Thyroid gland (tissue), 4 donors: ENCODE data around the gene LILRA2. TPM values are rescaled to one million over a fixed set of nuclear protein-coding genes. Genes with fewer than 3 reads are reported as not detected.
"Not testable (repeated sequence)": the region's sequence is repeated elsewhere in the genome, so short reads cannot be mapped to it uniquely, and the experiment has no call there.

Experiments
- DNase-seq, 2 donors: peaks; one replicate each; pipeline ENCODE4 v3.0.0-alpha.2; 2019
- H3K27ac ChIP-seq, 3 donors: fragments of 200-600 bp; sonication (generic); 1 replicate in 2 of 3; 2 replicates in 1 of 3; pipeline ENCODE4 v1.5.1; 2016 to 2019; ENCODE audit warnings: mild to moderate bottlenecking in 1 of 3, moderate library complexity in 1 of 3
- H3K27me3 ChIP-seq: fragments of 200-600 bp; sonication (generic); one replicate; pipeline ENCODE4 v1.5.1; 2019
- H3K36me3 ChIP-seq, 2 donors: fragments of 200-600 bp; sonication (generic); one replicate each; pipeline ENCODE4 v1.5.1; 2016 to 2019
- H3K4me1 ChIP-seq, 2 donors: fragments of 200-600 bp; sonication (generic); one replicate each; pipeline ENCODE4 v1.5.1; 2017 to 2019
- H3K4me3 ChIP-seq, 3 donors: fragments of 200-600 bp; sonication (generic); replicated peaks in 1 of 3; 1 replicate in 2 of 3; 2 replicates in 1 of 3; pipeline ENCODE4 v1.5.1; 2016; ENCODE audit warnings: mild to moderate bottlenecking in 1 of 3
- H3K9me3 ChIP-seq: fragments of 200-600 bp; sonication (generic); one replicate; pipeline ENCODE4 v1.5.1; 2017
- POLR2A ChIP-seq, 2 donors: fragments of 450-650 bp; IDR thresholded peaks; one replicate each; pipeline ENCODE4 v1.6.1; 2017; ENCODE audit warnings: antibody characterized with exemption in 2 of 2, mild to moderate bottlenecking in 2 of 2, moderate library complexity in 1 of 2
- WGBS, 2 donors: methylation state at CpG; one replicate each; pipeline ENCODE4 v1.1.5; 2017; 5-methylcytosine and 5-hydroxymethylcytosine counted together
- intact Hi-C: fragments of 100-400 bp; cut with DNase I; formaldehyde crosslinking; loops from one replicate; pipeline ENCODE4 v1.15.1; 2023
- total RNA-seq, 4 donors: library from RNA; depleted of rRNA; stranded (reverse); fragments of >200 nt; gene quantifications; one replicate each; pipeline ENCODE4 v1.2.3, GENCODE V29; 2016
- TF ChIP-seq, protein P1 (sequence below), 6 experiments: fragments of 200-600 bp in 3 of 6; fragments of 450-650 bp in 3 of 6; sonication (generic) in 3 of 6; IDR thresholded peaks; one replicate each; pipeline ENCODE4 v1.5.1; 2016 to 2019; ENCODE audit warnings: antibody characterized with exemption in 6 of 6, mild to moderate bottlenecking in 2 of 6, inconsistent platforms in 1 of 6, moderate library complexity in 1 of 6

Gene LILRA2
- total RNA-seq, 4 donors from 2014 or later = 0.24 to 1.4 (median 0.83) TPM

DNA sequence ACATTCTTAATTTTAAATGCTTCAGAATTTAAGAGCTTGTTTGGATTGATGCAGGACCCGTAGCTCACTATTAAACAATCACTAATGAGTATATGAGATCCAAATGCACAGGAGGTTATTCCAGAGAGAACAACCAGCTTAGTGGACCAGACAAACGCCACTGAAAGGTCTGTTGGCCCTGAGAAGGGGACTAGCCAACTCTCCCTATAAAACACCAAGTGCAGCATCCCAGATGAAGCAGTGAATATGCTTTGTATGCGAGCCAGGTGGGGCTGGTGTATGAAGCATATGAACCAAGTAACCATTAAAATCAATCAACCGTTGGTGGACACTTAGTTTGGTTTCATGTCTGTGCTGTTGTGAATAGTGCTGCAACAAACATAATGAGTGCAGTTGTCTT, 46.9 kb downstream of the LILRA2 start:
- Histone ChIP-seq H3K27ac (no peak overlapping the region), H3K4me1 (no peaks in the 10 kb centered on the region), H3K9me3 (no peaks in the 10 kb centered on the region), H3K4me3 (no peak overlapping the region), H3K27me3 (no peaks in the 10 kb centered on the region), H3K36me3 (no peaks in the 10 kb centered on the region)
- intact Hi-C loops = no loop called here
- DNase-seq = no peak
- no peak for TF ChIP-seq POLR2A (IDR thresholded peaks at IDR 0.05)
- TF ChIP-seq, protein P1, sequence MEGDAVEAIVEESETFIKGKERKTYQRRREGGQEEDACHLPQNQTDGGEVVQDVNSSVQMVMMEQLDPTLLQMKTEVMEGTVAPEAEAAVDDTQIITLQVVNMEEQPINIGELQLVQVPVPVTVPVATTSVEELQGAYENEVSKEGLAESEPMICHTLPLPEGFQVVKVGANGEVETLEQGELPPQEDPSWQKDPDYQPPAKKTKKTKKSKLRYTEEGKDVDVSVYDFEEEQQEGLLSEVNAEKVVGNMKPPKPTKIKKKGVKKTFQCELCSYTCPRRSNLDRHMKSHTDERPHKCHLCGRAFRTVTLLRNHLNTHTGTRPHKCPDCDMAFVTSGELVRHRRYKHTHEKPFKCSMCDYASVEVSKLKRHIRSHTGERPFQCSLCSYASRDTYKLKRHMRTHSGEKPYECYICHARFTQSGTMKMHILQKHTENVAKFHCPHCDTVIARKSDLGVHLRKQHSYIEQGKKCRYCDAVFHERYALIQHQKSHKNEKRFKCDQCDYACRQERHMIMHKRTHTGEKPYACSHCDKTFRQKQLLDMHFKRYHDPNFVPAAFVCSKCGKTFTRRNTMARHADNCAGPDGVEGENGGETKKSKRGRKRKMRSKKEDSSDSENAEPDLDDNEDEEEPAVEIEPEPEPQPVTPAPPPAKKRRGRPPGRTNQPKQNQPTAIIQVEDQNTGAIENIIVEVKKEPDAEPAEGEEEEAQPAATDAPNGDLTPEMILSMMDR (IDR thresholded peaks at IDR 0.05) = no peak
- WGBS, 2 donors = 72 to 74% methylated on average over 4 of the region's 4 CpGs

- no peak for TF ChIP-seq POLR2A (IDR thresholded peaks at IDR 0.05)
- TF ChIP-seq, protein P1 (IDR thresholded peaks at IDR 0.05) = no peak
- DNase-seq = no peak
- WGBS, 2 donors = 56 to 66% methylated on average over 4 of the region's 4 CpGs
- Histone ChIP-seq H3K27me3 (no peaks in the 10 kb centered on the region), H3K9me3 (no peaks in the 10 kb centered on the region), H3K27ac (no peak overlapping the region), H3K4me3 (no peak overlapping the region), H3K36me3 (no peaks in the 10 kb centered on the region), H3K4me1 (no peaks in the 10 kb centered on the region)
- intact Hi-C loops = no loop called here
Measured at GRCh38 chr19:54622431-54622830, 48.8 kb downstream of the LILRA2 start.

- H3K9me3 ChIP-seq, H3K27me3 ChIP-seq, H3K4me3 ChIP-seq, H3K27ac ChIP-seq, DNase-seq, H3K4me1 ChIP-seq, intact Hi-C loops, H3K36me3 ChIP-seq: not testable (repeated sequence)
- 66% methylated on average over 4 of the region's 10 CpGs; no CpG with 5 or more reads in 1 of the 2 donors for WGBS, 2 donors
Measured at GRCh38 chr19:54624234-54624633, 50.6 kb downstream of the LILRA2 start.

DNA sequence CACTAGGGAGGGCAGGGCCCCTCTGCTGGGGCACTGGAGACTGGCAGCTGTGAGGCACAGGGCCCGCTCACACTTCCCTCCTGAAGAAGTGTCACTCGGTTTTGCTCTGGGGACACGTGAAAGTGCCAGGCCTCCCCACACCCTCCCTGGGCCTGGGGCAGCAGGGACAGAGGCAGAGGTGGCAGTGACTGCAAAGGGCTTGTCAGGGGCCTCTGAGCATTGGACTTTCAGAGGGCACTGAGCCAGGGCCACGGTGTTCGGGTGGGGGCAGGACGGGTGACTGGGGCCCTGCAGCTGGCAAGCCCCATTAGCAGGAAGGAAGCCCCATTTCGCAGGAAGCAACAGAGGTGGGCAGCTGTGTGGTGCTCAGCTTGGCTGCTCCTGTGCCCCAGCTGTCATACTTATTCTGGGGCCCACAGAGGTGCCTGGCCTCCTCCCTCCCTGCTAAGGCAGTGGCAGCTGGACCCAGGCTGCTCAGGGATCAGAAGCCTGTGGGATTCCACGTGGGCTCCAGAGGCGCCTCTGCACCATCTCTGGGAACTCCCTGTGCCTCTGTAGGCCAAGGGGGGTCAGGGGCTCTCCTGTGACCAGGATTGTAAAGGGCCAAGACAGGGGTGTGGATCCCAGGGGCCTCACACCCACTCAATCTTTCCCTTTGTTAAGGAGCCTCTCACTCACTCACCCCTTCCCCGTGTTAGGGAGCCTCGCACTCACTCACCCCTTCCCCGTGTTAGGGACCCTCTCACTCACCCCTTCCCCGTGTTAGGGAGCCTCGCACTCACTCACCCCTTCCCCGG, 51.5 kb downstream of the LILRA2 start:
- DNase-seq, H3K4me3 ChIP-seq, H3K9me3 ChIP-seq, H3K36me3 ChIP-seq, H3K27ac ChIP-seq, H3K4me1 ChIP-seq, intact Hi-C loops, H3K27me3 ChIP-seq: not testable (repeated sequence)
- 81 to 82% methylated on average over 7 of the region's 15 CpGs for WGBS, 2 donors

DNA sequence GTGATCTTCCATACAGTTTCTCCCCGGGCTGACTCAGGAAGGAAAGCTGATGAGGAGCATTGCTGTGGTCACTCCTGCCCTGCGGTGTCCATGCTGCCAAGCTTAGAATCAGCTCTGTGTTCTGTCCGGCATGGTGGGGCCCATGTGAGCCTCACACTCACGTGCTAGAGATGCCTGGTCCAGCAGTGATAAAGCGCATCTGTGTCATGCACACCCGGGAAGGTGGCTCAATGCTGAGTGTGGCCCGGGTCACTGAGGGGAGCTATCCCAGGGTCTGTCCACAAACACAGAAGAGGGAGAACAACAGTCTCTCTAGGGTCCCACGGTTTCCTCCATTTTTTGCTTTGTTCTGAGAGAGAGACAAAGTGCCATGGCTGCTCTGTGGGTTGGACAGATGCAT, 53.2 kb downstream of the LILRA2 start:
- intact Hi-C loops = no loop called here
- no peak for DNase-seq
- H3K9me3 ChIP-seq = no peaks in the 10 kb centered on the region
- H3K27ac ChIP-seq = no peak overlapping the region
- TF ChIP-seq, protein P1 (IDR thresholded peaks at IDR 0.05) = no peak
- TF ChIP-seq POLR2A (IDR thresholded peaks at IDR 0.05) = no peak
- H3K4me3 ChIP-seq = no peak overlapping the region
- H3K27me3 ChIP-seq = no peaks in the 10 kb centered on the region
- 66 to 83% methylated on average over 8 of the region's 8 CpGs for WGBS, 2 donors
- no peaks in the 10 kb centered on the region for H3K4me1 ChIP-seq
- H3K36me3 ChIP-seq = no peaks in the 10 kb centered on the region

- intact Hi-C loops, H3K36me3 ChIP-seq, H3K27ac ChIP-seq, H3K27me3 ChIP-seq, H3K9me3 ChIP-seq, H3K4me3 ChIP-seq, DNase-seq, H3K4me1 ChIP-seq: not testable (repeated sequence)
- 62 to 63% methylated on average over 4 of the region's 4 CpGs for WGBS, 2 donors
Measured at GRCh38 chr19:54627912-54628311, 54.3 kb downstream of the LILRA2 start.

- H3K4me1 ChIP-seq, H3K9me3 ChIP-seq, H3K27ac ChIP-seq, DNase-seq, H3K36me3 ChIP-seq, intact Hi-C loops, H3K4me3 ChIP-seq, H3K27me3 ChIP-seq: not testable (repeated sequence)
- 75 to 81% methylated on average over 9 of the region's 9 CpGs for WGBS, 2 donors
Measured at GRCh38 chr19:54630262-54630661, 56.7 kb downstream of the LILRA2 start, which contains the start of gene LILRB1. LILRB1 (plus strand) TSS chr19:54630484; CDS start chr19:54631074, 590 bp downstream.
